ENCODE results near the gene FAM53A.

DNA sequence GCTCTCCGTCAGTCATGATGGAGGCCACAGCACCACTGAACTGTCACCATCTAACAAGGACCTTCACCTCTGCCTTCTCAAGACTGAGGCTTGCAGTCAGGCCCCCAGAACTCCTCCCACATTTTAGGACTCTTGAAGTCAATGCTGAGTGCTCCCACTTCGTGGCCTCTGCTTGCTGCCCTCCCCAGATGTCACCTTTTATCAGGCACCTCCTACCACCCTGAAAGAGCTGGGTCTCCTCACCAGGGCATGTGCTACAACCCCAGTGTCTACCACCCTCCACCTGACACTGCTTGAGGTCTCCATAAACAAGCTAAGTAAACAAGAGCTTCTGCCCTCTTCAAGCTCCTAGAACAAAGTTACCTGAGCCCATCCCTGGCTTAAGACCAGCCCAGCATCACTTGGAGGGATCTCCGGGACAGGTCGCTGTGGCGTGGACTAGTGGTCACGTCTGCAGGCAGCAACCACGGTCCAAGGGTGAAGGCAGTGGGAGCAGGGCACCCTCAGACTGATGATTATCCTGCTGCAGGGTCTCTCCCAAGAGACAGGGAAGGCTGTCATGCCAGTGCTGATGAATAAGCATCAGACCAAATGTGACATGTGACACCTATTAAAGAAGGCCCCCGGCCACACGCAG, 7.7 kb upstream of the FAM53A start:
- TF ChIP-seq, protein P1, sequence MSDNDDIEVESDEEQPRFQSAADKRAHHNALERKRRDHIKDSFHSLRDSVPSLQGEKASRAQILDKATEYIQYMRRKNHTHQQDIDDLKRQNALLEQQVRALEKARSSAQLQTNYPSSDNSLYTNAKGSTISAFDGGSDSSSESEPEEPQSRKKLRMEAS (IDR thresholded peaks at IDR 0.05) = no peak
- TF ChIP-seq EGR1 (IDR thresholded peaks at IDR 0.05) = no peak
- TF ChIP-seq, protein P2, sequence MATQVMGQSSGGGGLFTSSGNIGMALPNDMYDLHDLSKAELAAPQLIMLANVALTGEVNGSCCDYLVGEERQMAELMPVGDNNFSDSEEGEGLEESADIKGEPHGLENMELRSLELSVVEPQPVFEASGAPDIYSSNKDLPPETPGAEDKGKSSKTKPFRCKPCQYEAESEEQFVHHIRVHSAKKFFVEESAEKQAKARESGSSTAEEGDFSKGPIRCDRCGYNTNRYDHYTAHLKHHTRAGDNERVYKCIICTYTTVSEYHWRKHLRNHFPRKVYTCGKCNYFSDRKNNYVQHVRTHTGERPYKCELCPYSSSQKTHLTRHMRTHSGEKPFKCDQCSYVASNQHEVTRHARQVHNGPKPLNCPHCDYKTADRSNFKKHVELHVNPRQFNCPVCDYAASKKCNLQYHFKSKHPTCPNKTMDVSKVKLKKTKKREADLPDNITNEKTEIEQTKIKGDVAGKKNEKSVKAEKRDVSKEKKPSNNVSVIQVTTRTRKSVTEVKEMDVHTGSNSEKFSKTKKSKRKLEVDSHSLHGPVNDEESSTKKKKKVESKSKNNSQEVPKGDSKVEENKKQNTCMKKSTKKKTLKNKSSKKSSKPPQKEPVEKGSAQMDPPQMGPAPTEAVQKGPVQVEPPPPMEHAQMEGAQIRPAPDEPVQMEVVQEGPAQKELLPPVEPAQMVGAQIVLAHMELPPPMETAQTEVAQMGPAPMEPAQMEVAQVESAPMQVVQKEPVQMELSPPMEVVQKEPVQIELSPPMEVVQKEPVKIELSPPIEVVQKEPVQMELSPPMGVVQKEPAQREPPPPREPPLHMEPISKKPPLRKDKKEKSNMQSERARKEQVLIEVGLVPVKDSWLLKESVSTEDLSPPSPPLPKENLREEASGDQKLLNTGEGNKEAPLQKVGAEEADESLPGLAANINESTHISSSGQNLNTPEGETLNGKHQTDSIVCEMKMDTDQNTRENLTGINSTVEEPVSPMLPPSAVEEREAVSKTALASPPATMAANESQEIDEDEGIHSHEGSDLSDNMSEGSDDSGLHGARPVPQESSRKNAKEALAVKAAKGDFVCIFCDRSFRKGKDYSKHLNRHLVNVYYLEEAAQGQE (IDR thresholded peaks at IDR 0.05; ENCODE audit: low read depth) = no peak
- TF ChIP-seq CEBPB (IDR thresholded peaks at IDR 0.05) = no peak
- TF ChIP-seq TAF1 (IDR thresholded peaks at IDR 0.05; ENCODE audit: low read depth) = no peak
- TF ChIP-seq RAD21 (IDR thresholded peaks at IDR 0.05; ENCODE audit: low read depth) = no peak
- TF ChIP-seq YY1 (IDR thresholded peaks at IDR 0.05; ENCODE audit: low read depth) = no peak
- no peak for TF ChIP-seq TEAD4 (IDR thresholded peaks at IDR 0.05)
- TF ChIP-seq, protein P3, sequence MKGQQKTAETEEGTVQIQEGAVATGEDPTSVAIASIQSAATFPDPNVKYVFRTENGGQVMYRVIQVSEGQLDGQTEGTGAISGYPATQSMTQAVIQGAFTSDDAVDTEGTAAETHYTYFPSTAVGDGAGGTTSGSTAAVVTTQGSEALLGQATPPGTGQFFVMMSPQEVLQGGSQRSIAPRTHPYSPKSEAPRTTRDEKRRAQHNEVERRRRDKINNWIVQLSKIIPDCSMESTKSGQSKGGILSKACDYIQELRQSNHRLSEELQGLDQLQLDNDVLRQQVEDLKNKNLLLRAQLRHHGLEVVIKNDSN (IDR thresholded peaks at IDR 0.05) = no peak
- TF ChIP-seq CREB1 (IDR thresholded peaks at IDR 0.05; ENCODE audit: low read depth) = no peak
- no peak for TF ChIP-seq EP300 (IDR thresholded peaks at IDR 0.05; ENCODE audit: borderline replicate concordance)
- no peak for TF ChIP-seq NFIC (IDR thresholded peaks at IDR 0.05)
